Caco-2 (cell line): ENCODE data around the gene SCTR. TPM values are rescaled to one million over a fixed set of nuclear protein-coding genes. Genes with fewer than 3 reads are reported as not detected.

ENCODE experiments used
- BruUV-seq: library from RNA; stranded (reverse); fragments of 400-500 nt; replicated peaks from 2 replicates; lab custom pipeline; 2021; lab: Mats Ljungman, UMichigan
- CTCF ChIA-PET: fragments of 300-600 bp; sonication (Branson Sonifier 250); formaldehyde crosslinking; loops from one replicate; lab custom pipeline; 2022; ENCODE audit warnings: antibody characterized with exemption; lab: Charles Lee
- POLR2A ChIA-PET: fragments of 300-600 bp; sonication (Branson Sonifier 250); formaldehyde crosslinking; loops from one replicate; lab custom pipeline; 2022; ENCODE audit warnings: antibody characterized with exemption; lab: Charles Lee
- DNase-seq, 2 experiments: peaks; one replicate each; pipeline versions ENCODE4 v3.0.0 to v3.0.0-alpha.2; 2020 to 2022
- H3K27me3 ChIP-seq: replicated peaks from 2 replicates; pipeline ENCODE4 v1.6.0; 2011; ENCODE audit warnings: low read length; ENCODE audit not compliant: control insufficient read depth, insufficient read depth
- H3K36me3 ChIP-seq: 2 replicates; pipeline ENCODE4 v1.5.1; 2011; ENCODE audit warnings: low read length; ENCODE audit not compliant: control insufficient read depth, insufficient read depth
- H3K4me1 ChIP-seq: fragments of 250-450 bp; sonication (Bioruptor Pico); 2 replicates; pipeline ENCODE4 v1.5.1; 2020; ENCODE audit warnings: mild to moderate bottlenecking
- H3K4me3 ChIP-seq: 2 replicates; pipeline ENCODE4 v1.5.1; 2011; ENCODE audit warnings: low read depth, mild to moderate bottlenecking, control low read depth, low read length
- H3K9me3 ChIP-seq: fragments of 250-450 bp; sonication (Bioruptor Pico); 2 replicates; pipeline ENCODE4 v1.5.1; 2020; ENCODE audit warnings: mild to moderate bottlenecking, moderate library complexity
- H3K27ac Mint-ChIP-seq: one replicate; pipeline ENCODE4 v1.8.0; 2022; ENCODE audit warnings: mixed read lengths; ENCODE audit not compliant: unreplicated experiment
- H3K27me3 Mint-ChIP-seq: one replicate; pipeline ENCODE4 v1.8.0; 2022; ENCODE audit warnings: mixed read lengths; ENCODE audit not compliant: insufficient read depth, unreplicated experiment
- H3K36me3 Mint-ChIP-seq: one replicate; pipeline ENCODE4 v1.8.0; 2022; ENCODE audit warnings: mild to moderate bottlenecking, mixed read lengths; ENCODE audit not compliant: insufficient read depth, unreplicated experiment
- H3K4me1 Mint-ChIP-seq: one replicate; pipeline ENCODE4 v1.8.0; 2022; ENCODE audit warnings: low read depth, mixed read lengths; ENCODE audit not compliant: unreplicated experiment
- H3K4me3 Mint-ChIP-seq: one replicate; pipeline ENCODE4 v1.8.0; 2022; ENCODE audit warnings: mild to moderate bottlenecking, moderate library complexity, mixed read lengths; ENCODE audit not compliant: unreplicated experiment
- H3K9me3 Mint-ChIP-seq: one replicate; pipeline ENCODE4 v1.8.0; 2022; ENCODE audit warnings: mixed read lengths; ENCODE audit not compliant: unreplicated experiment
- intact Hi-C: fragments of 100-400 bp; cut with micrococcal nuclease; formaldehyde crosslinking; loops from one replicate; pipeline ENCODE4 v1.10.0; 2022; ENCODE audit not compliant: unreplicated experiment
- total RNA-seq: library from RNA; stranded (reverse); gene quantifications from 2 replicates; pipeline ENCODE4 v1.2.3, GENCODE V29; 2022
- TF ChIP-seq, protein P1 (sequence below), 2 experiments: fragments of 200-600 bp in 1 of 2; IDR thresholded peaks; 1 replicate in 1 of 2; 2 replicates in 1 of 2; pipeline versions ENCODE4 v1.5.1 to v1.8.0; 2011 to 2022; ENCODE audit warnings: antibody characterized with exemption in 1 of 2, control low read depth in 1 of 2, inconsistent platforms in 1 of 2, low read depth in 1 of 2, low read length in 1 of 2, mild to moderate bottlenecking in 1 of 2, moderate library complexity in 1 of 2; ENCODE audit not compliant: insufficient read depth in 1 of 2, severe bottlenecking in 1 of 2, unreplicated experiment in 1 of 2

Gene SCTR
- total RNA-seq, 1 experiment from 2014 or later = not detected

- Histone ChIP-seq H3K27me3 (no peaks in the 10 kb centered on the region), H3K36me3 (no peaks in the 10 kb centered on the region), H3K9me3 (no peaks in the 10 kb centered on the region), H3K4me1 (no peaks in the 10 kb centered on the region), H3K4me3 (no peak overlapping the region)
- Mint-ChIP-seq H3K9me3 (peaks cover 9% of the 10 kb centered on the region), H3K4me1 (no peaks in the 10 kb centered on the region), H3K4me3 (no peak overlapping the region), H3K27ac (no peak overlapping the region), H3K27me3 (no peaks in the 10 kb centered on the region), H3K36me3 (no peaks in the 10 kb centered on the region)
- BruUV-seq = no TSS peak
- intact Hi-C loops = no loop called here
- DNase-seq = no peak
- ChIA-PET CTCF (no interaction called here), POLR2A (no interaction called here)
- TF ChIP-seq, protein P1, sequence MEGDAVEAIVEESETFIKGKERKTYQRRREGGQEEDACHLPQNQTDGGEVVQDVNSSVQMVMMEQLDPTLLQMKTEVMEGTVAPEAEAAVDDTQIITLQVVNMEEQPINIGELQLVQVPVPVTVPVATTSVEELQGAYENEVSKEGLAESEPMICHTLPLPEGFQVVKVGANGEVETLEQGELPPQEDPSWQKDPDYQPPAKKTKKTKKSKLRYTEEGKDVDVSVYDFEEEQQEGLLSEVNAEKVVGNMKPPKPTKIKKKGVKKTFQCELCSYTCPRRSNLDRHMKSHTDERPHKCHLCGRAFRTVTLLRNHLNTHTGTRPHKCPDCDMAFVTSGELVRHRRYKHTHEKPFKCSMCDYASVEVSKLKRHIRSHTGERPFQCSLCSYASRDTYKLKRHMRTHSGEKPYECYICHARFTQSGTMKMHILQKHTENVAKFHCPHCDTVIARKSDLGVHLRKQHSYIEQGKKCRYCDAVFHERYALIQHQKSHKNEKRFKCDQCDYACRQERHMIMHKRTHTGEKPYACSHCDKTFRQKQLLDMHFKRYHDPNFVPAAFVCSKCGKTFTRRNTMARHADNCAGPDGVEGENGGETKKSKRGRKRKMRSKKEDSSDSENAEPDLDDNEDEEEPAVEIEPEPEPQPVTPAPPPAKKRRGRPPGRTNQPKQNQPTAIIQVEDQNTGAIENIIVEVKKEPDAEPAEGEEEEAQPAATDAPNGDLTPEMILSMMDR (IDR thresholded peaks at IDR 0.05; ENCODE audit: insufficient read depth in 1 of 2, low read depth in 1 of 2, low read length in 1 of 2, severe bottlenecking in 1 of 2, unreplicated experiment in 1 of 2) = no peak
Observed at GRCh38 chr2:119460076-119460475, 64.2 kb downstream of the SCTR start.

GRCh38 chr2:119455066-119455718, 69.1 kb downstream of the SCTR start:
- H3K9me3 Mint-ChIP-seq = peaks cover 9% of the 10 kb centered on the region
- no peaks in the 10 kb centered on the region for H3K4me1 Mint-ChIP-seq
- no peak overlapping the region for H3K27ac Mint-ChIP-seq
- ChIA-PET POLR2A (no interaction called here), CTCF (no interaction called here)
- H3K27me3 Mint-ChIP-seq = no peaks in the 10 kb centered on the region
- DNase-seq = no peak
- no peaks in the 10 kb centered on the region for H3K36me3 ChIP-seq
- H3K36me3 Mint-ChIP-seq = no peaks in the 10 kb centered on the region
- TF ChIP-seq, protein P1 (IDR thresholded peaks at IDR 0.05; ENCODE audit: insufficient read depth in 1 of 2, low read depth in 1 of 2, low read length in 1 of 2, severe bottlenecking in 1 of 2, unreplicated experiment in 1 of 2) = no peak
- no peaks in the 10 kb centered on the region for H3K9me3 ChIP-seq
- intact Hi-C loops = no loop called here
- no peaks in the 10 kb centered on the region for H3K4me1 ChIP-seq
- H3K4me3 Mint-ChIP-seq = no peak overlapping the region
- no peaks in the 10 kb centered on the region for H3K27me3 ChIP-seq
- H3K4me3 ChIP-seq = no peak overlapping the region
- no TSS peak for BruUV-seq

DNA sequence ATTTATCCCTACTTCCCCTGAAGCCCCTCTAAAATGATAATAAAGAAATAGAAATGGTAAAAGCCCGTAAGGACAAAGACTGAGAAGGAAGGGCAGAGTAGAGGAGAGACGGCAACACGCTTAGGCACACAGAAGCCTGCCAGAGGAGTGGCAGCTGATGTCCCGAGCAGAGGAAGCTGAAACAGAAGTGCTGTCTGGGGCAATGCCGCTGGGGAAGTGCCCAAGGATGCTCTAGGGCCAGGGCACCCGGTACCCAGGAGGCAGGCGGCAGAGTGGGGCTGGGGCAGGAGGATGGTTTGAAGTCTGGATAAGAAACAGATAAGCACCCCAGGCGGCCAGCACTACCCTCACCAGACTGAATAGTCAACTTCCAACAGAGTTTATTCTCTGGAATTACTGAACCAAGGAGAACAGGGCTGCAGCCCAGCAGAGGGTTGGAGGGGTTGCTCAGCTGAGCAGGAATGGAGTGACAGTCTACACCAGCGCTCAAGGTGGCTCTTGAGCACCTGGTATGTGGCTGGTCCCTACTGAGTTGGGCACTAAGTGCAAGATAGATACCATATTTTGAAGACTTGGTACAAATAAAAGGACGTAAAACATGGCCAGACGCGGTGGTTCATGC, 70.2 kb downstream of the SCTR start:
- Mint-ChIP-seq H3K27ac (no peak overlapping the region), H3K4me3 (no peak overlapping the region), H3K36me3 (no peaks in the 10 kb centered on the region), H3K4me1 (no peaks in the 10 kb centered on the region), H3K27me3 (no peaks in the 10 kb centered on the region), H3K9me3 (peaks cover 9% of the 10 kb centered on the region)
- no peaks in the 10 kb centered on the region for H3K36me3 ChIP-seq
- TF ChIP-seq, protein P1 (IDR thresholded peaks at IDR 0.05; ENCODE audit: insufficient read depth in 1 of 2, low read depth in 1 of 2, low read length in 1 of 2, severe bottlenecking in 1 of 2, unreplicated experiment in 1 of 2) = no peak
- no peaks in the 10 kb centered on the region for H3K9me3 ChIP-seq
- H3K4me1 ChIP-seq = no peaks in the 10 kb centered on the region
- H3K27me3 ChIP-seq = no peaks in the 10 kb centered on the region
- H3K4me3 ChIP-seq = no peak overlapping the region
- ChIA-PET POLR2A (no interaction called here), CTCF (no interaction called here)
- no TSS peak for BruUV-seq
- intact Hi-C loops = no loop called here
- DNase-seq = no peak
